Measurements from ENCODE around the gene CHSY1.

Gene CHSY1

GRCh38 chr15:101150723-101151040 is 101.2 kb downstream of the CHSY1 start:
- Histone ChIP-seq H3K4me3 (ENCODE audit: low read length) (no peak overlapping the region), H3K9me3 (replicated peaks; ENCODE audit: low read length) (no peaks in the 10 kb centered on the region), H3K4me2 (ENCODE audit: low read length) (no peak overlapping the region), H3K9ac (ENCODE audit: low read depth, low read length) (no peak overlapping the region), H3K27me3 (ENCODE audit: control insufficient read depth, insufficient read depth, low read length) (no peaks in the 10 kb centered on the region), H3K4me1 (ENCODE audit: control insufficient read depth, insufficient read depth, low read length) (no peaks in the 10 kb centered on the region), H3K36me3 (ENCODE audit: insufficient read depth, low read length) (no peaks in the 10 kb centered on the region)

GRCh38 chr15:101149864-101150722 is 101.8 kb downstream of the CHSY1 start:
- Histone ChIP-seq H3K27me3 (ENCODE audit: control insufficient read depth, insufficient read depth, low read length) (no peaks in the 10 kb centered on the region), H3K4me1 (ENCODE audit: control insufficient read depth, insufficient read depth, low read length) (no peaks in the 10 kb centered on the region), H3K9ac (ENCODE audit: low read depth, low read length) (no peak overlapping the region), H3K4me3 (ENCODE audit: low read length) (no peak overlapping the region), H3K9me3 (replicated peaks; ENCODE audit: low read length) (no peaks in the 10 kb centered on the region), H3K36me3 (ENCODE audit: insufficient read depth, low read length) (no peaks in the 10 kb centered on the region), H3K4me2 (ENCODE audit: low read length) (no peak overlapping the region)

- Histone ChIP-seq H3K27me3 (ENCODE audit: control insufficient read depth, insufficient read depth, low read length) (no peaks in the 10 kb centered on the region), H3K36me3 (ENCODE audit: insufficient read depth, low read length) (no peaks in the 10 kb centered on the region), H3K9me3 (replicated peaks; ENCODE audit: low read length) (no peaks in the 10 kb centered on the region), H3K4me1 (ENCODE audit: control insufficient read depth, insufficient read depth, low read length) (no peaks in the 10 kb centered on the region), H3K9ac (ENCODE audit: low read depth, low read length) (no peak overlapping the region), H3K4me2 (ENCODE audit: low read length) (no peak overlapping the region), H3K4me3 (ENCODE audit: low read length) (no peak overlapping the region)
Measured at GRCh38 chr15:101148881-101149664, 102.8 kb downstream of the CHSY1 start.

- Histone ChIP-seq H3K4me3 (ENCODE audit: low read length) (no peak overlapping the region), H3K9ac (ENCODE audit: low read depth, low read length) (no peak overlapping the region), H3K4me1 (ENCODE audit: control insufficient read depth, insufficient read depth, low read length) (no peaks in the 10 kb centered on the region), H3K36me3 (ENCODE audit: insufficient read depth, low read length) (no peaks in the 10 kb centered on the region), H3K9me3 (replicated peaks; ENCODE audit: low read length) (no peaks in the 10 kb centered on the region), H3K27me3 (ENCODE audit: control insufficient read depth, insufficient read depth, low read length) (no peaks in the 10 kb centered on the region), H3K4me2 (ENCODE audit: low read length) (no peak overlapping the region)
Measured at GRCh38 chr15:101148166-101148880, 103.5 kb downstream of the CHSY1 start.

- Histone ChIP-seq H3K9ac (ENCODE audit: low read depth, low read length) (no peak overlapping the region), H3K9me3 (replicated peaks; ENCODE audit: low read length) (no peaks in the 10 kb centered on the region), H3K36me3 (ENCODE audit: insufficient read depth, low read length) (no peaks in the 10 kb centered on the region), H3K4me2 (ENCODE audit: low read length) (no peak overlapping the region), H3K4me3 (ENCODE audit: low read length) (no peak overlapping the region), H3K4me1 (ENCODE audit: control insufficient read depth, insufficient read depth, low read length) (no peaks in the 10 kb centered on the region), H3K27me3 (ENCODE audit: control insufficient read depth, insufficient read depth, low read length) (no peaks in the 10 kb centered on the region)
Measured at GRCh38 chr15:101147181-101147580, 104.7 kb downstream of the CHSY1 start.

- Histone ChIP-seq H3K4me2 (ENCODE audit: low read length) (no peak overlapping the region), H3K4me3 (ENCODE audit: low read length) (no peak overlapping the region), H3K27me3 (ENCODE audit: control insufficient read depth, insufficient read depth, low read length) (no peaks in the 10 kb centered on the region), H3K9me3 (replicated peaks; ENCODE audit: low read length) (no peaks in the 10 kb centered on the region), H3K9ac (ENCODE audit: low read depth, low read length) (no peak overlapping the region), H3K36me3 (ENCODE audit: insufficient read depth, low read length) (no peaks in the 10 kb centered on the region), H3K4me1 (ENCODE audit: control insufficient read depth, insufficient read depth, low read length) (no peaks in the 10 kb centered on the region)
Measured at GRCh38 chr15:101146118-101146702, 105.6 kb downstream of the CHSY1 start.

- no peaks in the 10 kb centered on the region for H3K36me3 ChIP-seq (ENCODE audit: insufficient read depth, low read length)
Measured at GRCh38 chr15:101145362-101145761, 106.5 kb downstream of the CHSY1 start.

GRCh38 chr15:101143321-101143720 is 108.5 kb downstream of the CHSY1 start:
- Histone ChIP-seq H3K4me2 (ENCODE audit: low read length) (no peak overlapping the region), H3K27me3 (ENCODE audit: control insufficient read depth, insufficient read depth, low read length) (no peaks in the 10 kb centered on the region), H3K36me3 (ENCODE audit: insufficient read depth, low read length) (no peaks in the 10 kb centered on the region), H3K4me1 (ENCODE audit: control insufficient read depth, insufficient read depth, low read length) (no peaks in the 10 kb centered on the region), H3K9ac (ENCODE audit: low read depth, low read length) (no peak overlapping the region), H3K9me3 (replicated peaks; ENCODE audit: low read length) (no peaks in the 10 kb centered on the region), H3K4me3 (ENCODE audit: low read length) (no peak overlapping the region)

More at GRCh38 chr15:101145362-101145761, 106.5 kb downstream of the CHSY1 start:
- no peaks in the 10 kb centered on the region for H3K27me3 ChIP-seq (ENCODE audit: control insufficient read depth, insufficient read depth, low read length)
- no peaks in the 10 kb centered on the region for H3K9me3 ChIP-seq (replicated peaks; ENCODE audit: low read length)
- H3K4me1 ChIP-seq (ENCODE audit: control insufficient read depth, insufficient read depth, low read length): no peaks in the 10 kb centered on the region
- no peak overlapping the region for H3K9ac ChIP-seq (ENCODE audit: low read depth, low read length)
- H3K4me2 ChIP-seq (ENCODE audit: low read length): no peak overlapping the region
- no peak overlapping the region for H3K4me3 ChIP-seq (ENCODE audit: low read length)

GRCh38 chr15:101142711-101143110 is 109.1 kb downstream of the CHSY1 start:
- H3K4me1 ChIP-seq (ENCODE audit: control insufficient read depth, insufficient read depth, low read length): no peaks in the 10 kb centered on the region
- no peak overlapping the region for H3K4me2 ChIP-seq (ENCODE audit: low read length)

GRCh38 chr15:101141926-101142527 is 109.8 kb downstream of the CHSY1 start:
- H3K4me3 ChIP-seq (ENCODE audit: low read length): no peak overlapping the region
- no peak overlapping the region for H3K9ac ChIP-seq (ENCODE audit: low read depth, low read length)
- no peak overlapping the region for H3K4me2 ChIP-seq (ENCODE audit: low read length)
- H3K27me3 ChIP-seq (ENCODE audit: control insufficient read depth, insufficient read depth, low read length): no peaks in the 10 kb centered on the region
- H3K36me3 ChIP-seq (ENCODE audit: insufficient read depth, low read length): no peaks in the 10 kb centered on the region
- no peaks in the 10 kb centered on the region for H3K9me3 ChIP-seq (replicated peaks; ENCODE audit: low read length)
- H3K4me1 ChIP-seq (ENCODE audit: control insufficient read depth, insufficient read depth, low read length): no peaks in the 10 kb centered on the region

More at GRCh38 chr15:101142711-101143110, 109.1 kb downstream of the CHSY1 start:
- Histone ChIP-seq H3K36me3 (ENCODE audit: insufficient read depth, low read length) (no peaks in the 10 kb centered on the region), H3K27me3 (ENCODE audit: control insufficient read depth, insufficient read depth, low read length) (no peaks in the 10 kb centered on the region), H3K4me3 (ENCODE audit: low read length) (no peak overlapping the region), H3K9me3 (replicated peaks; ENCODE audit: low read length) (no peaks in the 10 kb centered on the region), H3K9ac (ENCODE audit: low read depth, low read length) (no peak overlapping the region)

- H3K4me2 ChIP-seq (ENCODE audit: low read length): no peak overlapping the region
- no peaks in the 10 kb centered on the region for H3K36me3 ChIP-seq (ENCODE audit: insufficient read depth, low read length)
- H3K4me1 ChIP-seq (ENCODE audit: control insufficient read depth, insufficient read depth, low read length): no peaks in the 10 kb centered on the region
- no peaks in the 10 kb centered on the region for H3K9me3 ChIP-seq (replicated peaks; ENCODE audit: low read length)
- H3K4me3 ChIP-seq (ENCODE audit: low read length): no peak overlapping the region
- H3K27me3 ChIP-seq (ENCODE audit: control insufficient read depth, insufficient read depth, low read length): no peaks in the 10 kb centered on the region
- H3K9ac ChIP-seq (ENCODE audit: low read depth, low read length): no peak overlapping the region
Measured at GRCh38 chr15:101140697-101141065, 111.2 kb downstream of the CHSY1 start.
